ENCODE results near the gene LKAAEAR1. TPM values are rescaled to one million over a fixed set of nuclear protein-coding genes. Genes with fewer than 3 reads are reported as not detected.

Gene LKAAEAR1
- polyA plus RNA-seq, 1 donor (not counting 4 experiments of a cell fraction or from before 2014, with no cell fraction given), result not detected

- Histone ChIP-seq H3K4me1 (ENCODE audit: control insufficient read depth, extremely low read depth, insufficient read depth, low read length) (no peaks in the 10 kb centered on the region), H3K36me3 (ENCODE audit: control insufficient read depth in 2 of 2, extremely low read depth in 1 of 2, insufficient read depth in 2 of 2, low read length in 2 of 2) (no peaks in the 10 kb centered on the region), H3K9ac (ENCODE audit: control insufficient read depth, extremely low read depth, insufficient read depth, low read length) (no peak overlapping the region), H2AFZ (ENCODE audit: control insufficient read depth, low read length) (no peak overlapping the region), H3K79me2 (ENCODE audit: control insufficient read depth, insufficient read depth, low read length) (no peaks in the 10 kb centered on the region), H3K9me3 (ENCODE audit: control insufficient read depth, low read depth, low read length) (no peaks in the 10 kb centered on the region), H3K27ac (ENCODE audit: control insufficient read depth, insufficient read depth, low read length) (no peak overlapping the region), H3K9me1 (ENCODE audit: control insufficient read depth, extremely low read depth, insufficient read depth, low read length) (no peaks in the 10 kb centered on the region), H3K27me3 (ENCODE audit: control insufficient read depth, extremely low read depth, insufficient read depth, low read length) (peaks cover 30% of the 10 kb centered on the region), H3K4me3 (ENCODE audit: control insufficient read depth in 2 of 3, extremely low read depth in 1 of 3, insufficient read depth in 2 of 3, low read depth in 1 of 3, low read length in 3 of 3) (no peak overlapping the region), H4K20me1 (ENCODE audit: control insufficient read depth, extremely low read depth, insufficient read depth, low read length) (no peaks in the 10 kb centered on the region), H3K4me2 (ENCODE audit: control insufficient read depth, extremely low read depth, insufficient read depth, low read depth, low read length) (no peak overlapping the region)
- no peak for DNase-seq (ENCODE audit: low read depth, low spot score)
- no peak for FAIRE-seq
- dilution Hi-C loops (cut with MboI; ENCODE audit: extremely low pct_ligation_motif_present, low sequenced_read_pairs), result no loop called here
- no peak for TF ChIP-seq EZH2 (IDR thresholded peaks at IDR 0.05; ENCODE audit: low read length)
- TF ChIP-seq, protein P1, sequence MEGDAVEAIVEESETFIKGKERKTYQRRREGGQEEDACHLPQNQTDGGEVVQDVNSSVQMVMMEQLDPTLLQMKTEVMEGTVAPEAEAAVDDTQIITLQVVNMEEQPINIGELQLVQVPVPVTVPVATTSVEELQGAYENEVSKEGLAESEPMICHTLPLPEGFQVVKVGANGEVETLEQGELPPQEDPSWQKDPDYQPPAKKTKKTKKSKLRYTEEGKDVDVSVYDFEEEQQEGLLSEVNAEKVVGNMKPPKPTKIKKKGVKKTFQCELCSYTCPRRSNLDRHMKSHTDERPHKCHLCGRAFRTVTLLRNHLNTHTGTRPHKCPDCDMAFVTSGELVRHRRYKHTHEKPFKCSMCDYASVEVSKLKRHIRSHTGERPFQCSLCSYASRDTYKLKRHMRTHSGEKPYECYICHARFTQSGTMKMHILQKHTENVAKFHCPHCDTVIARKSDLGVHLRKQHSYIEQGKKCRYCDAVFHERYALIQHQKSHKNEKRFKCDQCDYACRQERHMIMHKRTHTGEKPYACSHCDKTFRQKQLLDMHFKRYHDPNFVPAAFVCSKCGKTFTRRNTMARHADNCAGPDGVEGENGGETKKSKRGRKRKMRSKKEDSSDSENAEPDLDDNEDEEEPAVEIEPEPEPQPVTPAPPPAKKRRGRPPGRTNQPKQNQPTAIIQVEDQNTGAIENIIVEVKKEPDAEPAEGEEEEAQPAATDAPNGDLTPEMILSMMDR (optimal IDR thresholded peaks at IDR 0.05 in 1 of 3, IDR thresholded peaks at IDR 0.05 in 1 of 3, conservative IDR thresholded peaks at IDR 0.05 in 1 of 3; ENCODE audit: extremely low read depth in 1 of 3, insufficient read depth in 2 of 3, low read length in 3 of 3), result no peak
These were observed 21.7 kb upstream of the LKAAEAR1 start for GRCh38 chr20:64105846-64106434.

- no peak overlapping the region for H3K27ac ChIP-seq (ENCODE audit: control insufficient read depth, insufficient read depth, low read length)
- no peaks in the 10 kb centered on the region for H3K36me3 ChIP-seq (ENCODE audit: control insufficient read depth in 2 of 2, extremely low read depth in 1 of 2, insufficient read depth in 2 of 2, low read length in 2 of 2)
- H3K4me3 ChIP-seq (ENCODE audit: control insufficient read depth in 2 of 3, extremely low read depth in 1 of 3, insufficient read depth in 2 of 3, low read depth in 1 of 3, low read length in 3 of 3), result no peak overlapping the region
- no peak overlapping the region for H2AFZ ChIP-seq (ENCODE audit: control insufficient read depth, low read length)
- H3K79me2 ChIP-seq (ENCODE audit: control insufficient read depth, insufficient read depth, low read length), result no peaks in the 10 kb centered on the region
- H4K20me1 ChIP-seq (ENCODE audit: control insufficient read depth, extremely low read depth, insufficient read depth, low read length), result no peaks in the 10 kb centered on the region
- no peak for DNase-seq (ENCODE audit: low read depth, low spot score)
- FAIRE-seq, result no peak
- H3K9me1 ChIP-seq (ENCODE audit: control insufficient read depth, extremely low read depth, insufficient read depth, low read length), result no peaks in the 10 kb centered on the region
- no peak overlapping the region for H3K4me2 ChIP-seq (ENCODE audit: control insufficient read depth, extremely low read depth, insufficient read depth, low read depth, low read length)
- no peak overlapping the region for H3K9ac ChIP-seq (ENCODE audit: control insufficient read depth, extremely low read depth, insufficient read depth, low read length)
- dilution Hi-C loops (cut with MboI; ENCODE audit: extremely low pct_ligation_motif_present, low sequenced_read_pairs), result no loop called here
- H3K4me1 ChIP-seq (ENCODE audit: control insufficient read depth, extremely low read depth, insufficient read depth, low read length), result no peaks in the 10 kb centered on the region
- no peak for TF ChIP-seq EZH2 (IDR thresholded peaks at IDR 0.05; ENCODE audit: low read length)
- TF ChIP-seq, protein P1 (optimal IDR thresholded peaks at IDR 0.05 in 1 of 3, IDR thresholded peaks at IDR 0.05 in 1 of 3, conservative IDR thresholded peaks at IDR 0.05 in 1 of 3; ENCODE audit: extremely low read depth in 1 of 3, insufficient read depth in 2 of 3, low read length in 3 of 3), result no peak
- H3K27me3 ChIP-seq (ENCODE audit: control insufficient read depth, extremely low read depth, insufficient read depth, low read length), result peaks cover 35% of the 10 kb centered on the region
- H3K9me3 ChIP-seq (ENCODE audit: control insufficient read depth, low read depth, low read length), result no peaks in the 10 kb centered on the region
These were observed 20.7 kb upstream of the LKAAEAR1 start for GRCh38 chr20:64104667-64105451.
